Activated effector memory CD4-positive, alpha-beta T cell treated with anti-CD3 and anti-CD28 coated beads, Interleukin-2, amount 50 U/mL, for 16 hours (primary cell): ENCODE data around the gene BDKRB2.

ENCODE experiments used
- DNase-seq: peaks from one replicate; pipeline ENCODE4 v3.0.0-alpha.2; 2020

Gene BDKRB2

GRCh38 chr14:96255501-96256366, 51.1 kb downstream of the BDKRB2 start, which contains the start of gene BDKRB1:
BDKRB1 (plus strand) TSS chr14:96256210; CDS start chr14:96263683, 7,473 bp downstream.
- DNase-seq, result no peak

GRCh38 chr14:96256407-96256806, 51.8 kb downstream of the BDKRB2 start:
- DNase-seq, result no peak

GRCh38 chr14:96257056-96257455, 52.4 kb downstream of the BDKRB2 start:
- DNase-seq, result no peak

GRCh38 chr14:96257900-96258299, 53.3 kb downstream of the BDKRB2 start:
- DNase-seq, result no peak

- DNase-seq, result no peak
Measured at GRCh38 chr14:96260341-96260821, 55.7 kb downstream of the BDKRB2 start.

GRCh38 chr14:96261053-96261452, 56.4 kb downstream of the BDKRB2 start:
- no peak for DNase-seq

GRCh38 chr14:96261772-96262655, 57.4 kb downstream of the BDKRB2 start:
- no peak for DNase-seq

- DNase-seq, result no peak
Measured at GRCh38 chr14:96263347-96264199, 58.9 kb downstream of the BDKRB2 start.

GRCh38 chr14:96264200-96264553, 59.5 kb downstream of the BDKRB2 start:
- DNase-seq, result no peak

- no peak for DNase-seq
Measured at GRCh38 chr14:96264853-96265252, 60.2 kb downstream of the BDKRB2 start.

GRCh38 chr14:96265383-96266095, 60.9 kb downstream of the BDKRB2 start:
- DNase-seq, result no peak

GRCh38 chr14:96267336-96267735, 62.7 kb downstream of the BDKRB2 start:
- no peak for DNase-seq

- DNase-seq, result no peak
Measured at GRCh38 chr14:96267916-96268315, 63.3 kb downstream of the BDKRB2 start.

GRCh38 chr14:96268431-96269358, 64.1 kb downstream of the BDKRB2 start:
- DNase-seq, result no peak

- DNase-seq, result no peak
Measured at GRCh38 chr14:96269359-96269710, 64.7 kb downstream of the BDKRB2 start.

- DNase-seq, result no peak
Measured at GRCh38 chr14:96270565-96271420, 66.2 kb downstream of the BDKRB2 start.

- DNase-seq, result no peak
Measured at GRCh38 chr14:96271421-96271762, 66.8 kb downstream of the BDKRB2 start.

- DNase-seq, result no peak
Measured at GRCh38 chr14:96272777-96273473, 68.3 kb downstream of the BDKRB2 start.

GRCh38 chr14:96273629-96274028, 69.0 kb downstream of the BDKRB2 start:
- no peak for DNase-seq
